Osteoblast (primary cell): Measurements from ENCODE around the gene TPI1. TPM values are rescaled to one million over a fixed set of nuclear protein-coding genes. Genes with fewer than 3 reads are reported as not detected.

Experiments
- DNase-seq: peaks from one replicate; pipeline ENCODE4 v3.0.0; 2011; ENCODE audit warnings: low spot score, mixed read lengths; ENCODE audit not compliant: insufficient read length; ENCODE audit errors: missing footprints
- H2AFZ ChIP-seq: 2 replicates; pipeline ENCODE4 v1.6.0; 2011; ENCODE audit warnings: mild to moderate bottlenecking, low read length
- H3K27ac ChIP-seq: 2 replicates; pipeline ENCODE4 v1.5.1; 2011; ENCODE audit warnings: mild to moderate bottlenecking, low read depth, low read length, moderate library complexity
- H3K27me3 ChIP-seq: 2 replicates; pipeline ENCODE4 v1.6.0; 2012; ENCODE audit warnings: mild to moderate bottlenecking, control low read depth, inconsistent platforms, low read length, moderate library complexity; ENCODE audit not compliant: insufficient read depth
- H3K36me3 ChIP-seq: 2 replicates; pipeline ENCODE4 v1.5.1; 2011; ENCODE audit warnings: mild to moderate bottlenecking, low read length, control low read depth, moderate library complexity; ENCODE audit not compliant: insufficient read depth
- H3K4me1 ChIP-seq: 2 replicates; pipeline ENCODE4 v1.5.1; 2011; ENCODE audit warnings: mild to moderate bottlenecking, low read length, control low read depth, moderate library complexity; ENCODE audit not compliant: insufficient read depth
- H3K4me2 ChIP-seq: 2 replicates; pipeline ENCODE4 v1.6.0; 2011; ENCODE audit warnings: mild to moderate bottlenecking, low read length; ENCODE audit not compliant: insufficient read depth
- H3K4me3 ChIP-seq: fragments of 200-600 bp; sonication (generic); 3 replicates; pipeline ENCODE4 v1.5.1; 2012; ENCODE audit warnings: mild to moderate bottlenecking, low read length, inconsistent platforms; ENCODE audit not compliant: insufficient read depth
- H3K79me2 ChIP-seq: 2 replicates; pipeline ENCODE4 v1.6.0; 2012; ENCODE audit warnings: mild to moderate bottlenecking, low read length, control low read depth, inconsistent platforms; ENCODE audit not compliant: insufficient read depth
- H3K9me3 ChIP-seq: 2 replicates; pipeline ENCODE4 v1.5.1; 2011; ENCODE audit warnings: low read depth, low read length, control low read depth
- H4K20me1 ChIP-seq: 2 replicates; pipeline ENCODE4 v1.6.0; 2012; ENCODE audit warnings: mild to moderate bottlenecking, low read length, control low read depth; ENCODE audit not compliant: insufficient read depth
- CTCF ChIP-seq: IDR thresholded peaks from 2 replicates; pipeline ENCODE4 v1.5.1; 2011; ENCODE audit warnings: mild to moderate bottlenecking, low read depth, low read length, moderate library complexity; ENCODE audit errors: extremely low read depth
- total RNA-seq: library from RNA; depleted of rRNA; stranded (reverse); fragments of >200 nt; gene quantifications from 2 replicates; pipeline ENCODE4 v1.2.3, GENCODE V29; 2012

Gene TPI1
- total RNA-seq, 1 donor, result 553 TPM

GRCh38 chr12:6909421-6910145 lies 42.3 kb downstream of the TPI1 start:
- Histone ChIP-seq H3K36me3 (no peaks in the 10 kb centered on the region), H4K20me1 (no peaks in the 10 kb centered on the region), H3K79me2 (peaks cover 2% of the 10 kb centered on the region), H3K9me3 (no peaks in the 10 kb centered on the region), H3K27ac (no peak overlapping the region), H3K4me1 (peaks cover 12% of the 10 kb centered on the region), H2AFZ (no peak overlapping the region), H3K4me2 (no peak overlapping the region), H3K27me3 (no peaks in the 10 kb centered on the region), H3K4me3 (no peak overlapping the region)
- DNase-seq, result peak; percentile 56
- no peak for TF ChIP-seq CTCF

- no peak for TF ChIP-seq CTCF
Measured at GRCh38 chr12:6912164-6912935, 45.0 kb downstream of the TPI1 start.

GRCh38 chr12:6914246-6914946 lies 47.1 kb downstream of the TPI1 start, which contains the start of gene ENO2:
Gene ENO2, plus strand, starts transcription at chr12:6914580. Its CDS starts 1,253 bp downstream, at chr12:6915833.
- H4K20me1 ChIP-seq, result peaks cover 4% of the 10 kb centered on the region
- H2AFZ ChIP-seq, result peak within 1 kb of the TSS; percentile 88
- peak; percentile 98 for DNase-seq
- TF ChIP-seq CTCF, result no peak
- peak within 1 kb of the TSS; percentile 48 for H3K27ac ChIP-seq
- H3K4me3 ChIP-seq, result peak within 1 kb of the TSS; percentile 84
- H3K79me2 ChIP-seq, result peaks cover 19% of the 10 kb centered on the region
- H3K27me3 ChIP-seq, result no peaks in the 10 kb centered on the region
- H3K9me3 ChIP-seq, result no peaks in the 10 kb centered on the region
- H3K4me1 ChIP-seq, result peaks cover 22% of the 10 kb centered on the region
- H3K36me3 ChIP-seq, result peaks cover 6% of the 10 kb centered on the region
- H3K4me2 ChIP-seq, result peak within 1 kb of the TSS; percentile 85

More at GRCh38 chr12:6912164-6912935, 45.0 kb downstream of the TPI1 start:
- no peak for DNase-seq
- Histone ChIP-seq H3K27ac (no peak overlapping the region), H3K79me2 (peaks cover 19% of the 10 kb centered on the region), H3K4me2 (no peak overlapping the region), H2AFZ (no peak overlapping the region), H4K20me1 (peaks cover 4% of the 10 kb centered on the region), H3K36me3 (peaks cover 4% of the 10 kb centered on the region), H3K27me3 (no peaks in the 10 kb centered on the region), H3K4me1 (peaks cover 20% of the 10 kb centered on the region), H3K4me3 (no peak overlapping the region), H3K9me3 (no peaks in the 10 kb centered on the region)
